HG03575 (cell line): ENCODE measurements around the gene PCGF2.

Experiments
- ATAC-seq: cut with Tn5 transposase; IDR thresholded peaks from one replicate; pipeline ENCODE4 v1.9.1; 2021; ENCODE audit not compliant: unreplicated experiment, insufficient number of reproducible peaks, low FRiP score; ENCODE audit errors: extremely low read depth

PCGF2 gene

GRCh38 chr17:38685491-38685890 is 62.6 kb downstream of the PCGF2 start:
- ATAC-seq: no peak
